Measurements from ENCODE around the gene RGS3.

RGS3 gene

DNA sequence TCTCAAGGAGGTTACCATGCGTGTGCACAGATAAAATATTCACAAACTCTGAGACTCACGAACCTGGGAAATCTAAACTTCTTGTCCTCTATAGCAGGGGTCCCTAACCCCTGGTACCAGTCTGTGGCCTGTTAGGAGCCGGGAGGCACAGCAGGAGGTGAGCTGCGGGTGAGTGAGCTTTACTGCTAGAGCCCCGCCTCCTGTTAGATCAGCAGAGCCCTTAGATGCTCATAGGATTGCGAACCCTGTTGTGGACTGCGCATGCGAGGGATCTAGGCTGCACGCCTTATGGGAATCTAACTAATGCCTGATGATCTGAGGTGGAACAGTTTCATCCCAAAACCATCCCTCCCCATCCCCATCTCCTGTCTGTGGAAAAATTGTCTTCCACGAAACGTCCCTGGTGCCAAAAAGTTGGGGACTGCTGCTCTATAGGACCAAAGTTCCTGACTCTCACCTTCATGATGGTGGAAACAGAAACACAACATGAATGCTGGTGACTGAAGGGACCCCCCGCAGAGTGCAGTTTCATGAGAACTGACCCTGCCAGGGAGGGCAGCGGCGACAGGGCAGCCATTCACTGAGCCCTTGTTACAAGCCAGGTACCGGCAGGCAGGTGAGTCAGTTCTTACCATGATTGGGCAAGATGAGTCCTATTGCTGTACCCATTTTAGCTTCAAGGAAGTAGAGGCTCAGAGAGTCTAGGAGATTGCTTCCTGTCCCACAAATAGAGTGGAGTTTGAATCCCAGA, 181.9 kb downstream of the RGS3 start:
- no peak for DNase-seq

DNA sequence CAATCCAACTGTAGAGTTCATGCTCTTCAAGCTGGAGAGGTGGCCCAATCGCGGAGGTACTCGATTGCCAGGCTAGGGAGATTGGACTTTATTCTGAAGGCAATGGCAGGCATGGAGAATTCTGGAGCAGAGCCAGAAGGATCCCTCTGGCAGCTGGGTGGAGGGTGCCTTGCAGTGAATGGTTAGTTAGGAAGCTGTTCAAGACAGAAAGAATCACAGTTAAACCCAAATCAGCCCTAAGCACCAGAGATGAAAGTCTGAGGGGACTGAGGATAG, 182.4 kb downstream of the RGS3 start:
- no peak for DNase-seq

DNA sequence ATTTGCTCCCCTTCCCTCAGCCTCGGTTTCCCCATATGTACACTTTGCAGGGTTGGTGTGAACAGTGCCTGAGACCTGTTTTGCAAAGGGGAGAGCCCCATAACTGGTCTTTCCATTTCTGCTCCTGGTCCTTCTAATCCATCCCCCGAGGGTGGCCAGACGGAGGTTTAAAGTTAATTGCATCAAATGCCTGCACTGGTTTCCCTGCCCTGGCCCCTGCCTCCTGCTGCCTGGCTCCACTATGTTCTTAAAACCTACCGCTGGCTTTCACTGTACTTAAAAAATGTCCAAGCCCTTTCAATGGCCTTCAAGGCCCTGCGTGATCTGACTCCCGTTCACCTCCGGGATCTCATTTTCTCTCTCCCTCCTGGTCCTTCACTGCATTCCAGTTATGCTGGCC, 183.0 kb downstream of the RGS3 start:
- DNase-seq = no peak
